Myocyte (in vitro differentiated cells): ENCODE data around the gene CDH4. TPM values are rescaled to one million over a fixed set of nuclear protein-coding genes. Genes with fewer than 3 reads are reported as not detected.
A peak's percentile ranks its signal among the peaks of the same experiment; 100 is the strongest.
"Not testable (repeated sequence)": the region's sequence is repeated elsewhere in the genome, so short reads cannot be mapped to it uniquely, and the experiment has no call there.

Source experiments
- DNase-seq: peaks from one replicate; pipeline ENCODE4 v3.0.0-alpha.2; 2012; ENCODE audit warnings: low read depth
- total RNA-seq: library from RNA; depleted of rRNA; stranded (reverse); fragments of >200 nt; gene quantifications from 2 replicates; pipeline ENCODE4 v1.2.3, GENCODE V29; 2014

The CDH4 gene
- total RNA-seq, 1 donor from 2014 or later, result 0.45 TPM

GRCh38 chr20:61964675-61965605 is 712.9 kb downstream of the CDH4 start:
- no peak for DNase-seq

DNA sequence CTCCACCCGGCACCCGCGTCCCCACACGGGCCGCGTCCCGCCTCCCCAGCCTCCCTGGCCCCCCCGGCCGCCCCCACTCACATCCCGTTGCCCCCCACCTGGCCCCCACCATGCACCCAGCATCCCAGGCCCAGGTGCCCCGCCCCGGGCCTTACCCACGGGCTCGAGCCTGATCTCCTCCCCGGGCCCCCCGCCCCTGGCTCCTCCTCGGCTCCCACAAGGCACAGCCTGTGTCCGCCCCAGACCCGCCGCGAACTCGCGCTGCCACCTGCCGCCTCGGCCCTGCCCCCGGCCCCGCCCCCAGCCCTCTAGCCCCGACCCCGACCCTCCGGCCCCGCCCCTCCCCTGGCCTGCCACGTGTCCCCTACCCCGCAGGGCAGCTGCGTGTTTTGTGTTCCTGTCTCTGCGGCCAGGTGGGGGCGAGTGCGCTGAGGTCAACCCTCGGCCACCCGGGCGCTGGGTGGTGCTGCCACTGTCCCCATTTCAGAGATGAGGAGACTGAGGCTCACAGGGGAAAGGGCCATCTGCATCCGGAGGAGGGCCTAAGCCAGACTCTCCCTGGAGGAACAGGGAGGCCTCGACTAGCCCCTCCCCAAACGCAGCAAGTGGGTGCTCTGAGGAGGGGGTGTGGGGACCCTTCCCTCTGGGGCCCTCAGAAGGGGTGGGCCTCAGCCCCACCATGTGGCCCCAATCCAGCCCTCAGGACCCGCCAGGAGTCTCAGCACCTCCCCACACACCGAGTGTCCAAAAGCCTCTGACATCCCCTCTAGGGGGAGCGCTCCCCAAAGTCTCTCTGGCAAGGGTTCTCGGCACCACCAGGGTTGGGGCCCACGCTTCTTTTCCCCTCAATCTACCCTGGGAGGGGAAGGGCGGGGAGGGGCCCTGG is 713.8 kb downstream of the CDH4 start:
- DNase-seq, result no peak

DNA sequence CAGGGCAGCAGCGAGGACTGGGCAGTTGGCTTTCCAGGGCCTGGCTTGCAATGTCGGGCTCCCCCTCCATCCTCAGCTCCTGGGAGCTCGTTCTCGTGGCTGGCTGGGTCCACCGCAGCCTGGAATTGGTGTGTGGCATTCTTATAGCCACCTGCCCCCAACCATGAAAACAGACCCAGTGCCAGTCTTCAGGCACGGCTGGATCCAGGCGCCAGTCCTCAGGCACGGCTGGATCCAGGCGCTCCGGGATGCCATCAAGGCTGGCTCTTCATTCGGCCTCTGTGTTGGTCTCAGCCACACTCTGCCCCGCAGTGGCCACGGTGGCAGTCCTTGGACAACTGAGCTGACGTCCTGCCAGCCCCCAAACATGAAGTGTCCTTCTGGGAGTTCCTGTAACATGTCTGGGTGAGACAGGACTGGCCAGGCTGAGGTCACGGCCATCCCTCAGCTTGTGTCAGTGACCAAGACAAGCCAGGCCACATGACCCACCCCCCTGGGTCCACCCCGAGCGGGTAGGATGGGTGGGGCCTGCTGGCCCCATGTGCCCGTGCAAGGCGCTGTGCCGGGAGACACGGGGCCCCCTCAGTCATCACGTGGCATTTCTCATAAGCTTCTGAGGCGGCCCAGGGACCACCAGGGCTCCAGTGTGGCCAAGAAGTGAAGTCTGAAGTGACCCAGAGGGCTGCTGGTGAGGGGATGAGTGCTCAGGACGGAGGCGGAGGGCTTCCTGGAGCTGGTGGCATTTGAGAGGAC is 714.6 kb downstream of the CDH4 start:
- DNase-seq, result no peak

- DNase-seq, result no peak
Measured at GRCh38 chr20:61967300-61967699, 715.2 kb downstream of the CDH4 start.

GRCh38 chr20:61968036-61968810 is 716.2 kb downstream of the CDH4 start:
- no peak for DNase-seq

DNA sequence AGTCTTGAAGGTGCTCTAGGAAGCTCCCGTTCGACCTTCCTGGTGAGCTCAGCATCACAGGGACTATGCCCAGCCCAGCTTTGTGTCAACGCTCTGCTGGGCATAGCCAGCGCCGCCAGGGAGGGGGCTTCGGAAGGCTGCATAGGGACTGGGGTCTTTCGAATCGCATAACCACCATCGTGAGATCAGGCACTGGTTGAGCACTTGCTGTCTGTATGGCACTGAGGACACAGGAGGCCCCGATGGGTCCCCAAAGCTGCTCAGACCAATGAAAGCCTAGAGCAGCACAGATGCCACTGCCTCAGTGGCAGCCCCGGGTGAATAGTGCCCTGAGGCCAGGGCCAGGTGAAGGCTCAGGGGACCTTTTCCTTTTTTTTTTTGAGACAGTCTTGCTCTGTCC is 716.9 kb downstream of the CDH4 start:
- DNase-seq, result no peak

- DNase-seq, result no peak
Measured at GRCh38 chr20:61969806-61970205, 717.7 kb downstream of the CDH4 start.

- no peak for DNase-seq
Measured at GRCh38 chr20:61970357-61970756, 718.3 kb downstream of the CDH4 start.

GRCh38 chr20:61971595-61971994 is 719.5 kb downstream of the CDH4 start:
- DNase-seq, result not testable (repeated sequence)

DNA sequence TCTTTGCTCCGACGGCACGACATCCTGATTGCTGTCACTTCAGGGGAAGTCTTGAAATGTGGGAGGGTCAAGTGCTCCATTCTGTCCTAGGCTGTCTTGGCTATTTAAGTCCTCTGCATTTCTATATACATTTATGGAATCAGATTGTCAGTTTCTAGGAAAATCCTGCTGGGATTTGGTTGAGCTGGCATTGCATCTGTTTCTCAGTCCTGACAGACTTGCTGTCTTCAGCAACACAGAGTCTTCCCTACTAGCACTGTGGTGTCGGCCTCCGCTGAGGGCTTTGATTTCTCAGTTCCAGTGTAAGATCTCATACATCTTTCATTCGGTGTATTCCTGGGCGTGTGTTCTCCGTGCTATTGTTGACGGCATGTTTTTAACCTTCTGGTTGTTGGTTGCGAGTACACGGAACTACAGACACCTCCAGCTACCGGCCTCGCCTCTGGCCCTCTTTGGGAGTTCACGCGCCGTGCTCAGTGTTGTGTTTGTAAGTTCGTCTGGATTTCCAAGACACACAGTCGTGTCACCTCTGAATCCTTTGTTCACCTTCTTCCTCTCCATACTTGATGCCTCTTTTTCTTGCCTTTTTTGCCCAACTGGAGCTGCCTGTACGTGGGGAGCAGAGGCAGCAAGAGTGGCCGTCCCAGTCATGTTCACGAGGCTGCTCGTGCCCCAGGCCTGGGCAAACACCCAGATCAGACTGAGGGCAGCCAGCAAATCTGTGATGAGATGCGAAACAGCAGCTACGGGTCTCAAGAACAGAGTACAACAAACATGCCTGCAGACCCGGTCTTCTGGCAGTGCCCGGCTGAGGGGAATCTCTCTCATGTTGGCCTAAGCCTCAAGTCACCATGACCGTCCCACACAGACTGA is 720.8 kb downstream of the CDH4 start:
- no peak for DNase-seq

- no peak for DNase-seq
Measured at GRCh38 chr20:61973515-61974356, 721.7 kb downstream of the CDH4 start.

DNA sequence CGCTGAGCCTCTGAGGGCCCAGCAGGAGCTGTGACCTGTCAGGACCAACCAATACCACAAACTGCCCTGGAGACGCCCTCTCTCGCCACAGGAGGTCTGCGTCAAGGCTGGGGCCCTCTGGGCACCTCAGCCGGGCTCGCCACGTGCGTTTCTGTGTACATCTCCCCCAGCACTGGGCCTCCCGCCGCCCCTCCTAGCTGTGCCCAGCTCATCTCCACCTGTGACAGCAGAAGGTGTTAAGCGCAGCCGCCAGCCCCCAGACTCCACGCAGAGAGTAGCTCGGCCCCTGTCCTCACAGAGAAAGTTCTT is 722.2 kb downstream of the CDH4 start:
- no peak for DNase-seq

DNA sequence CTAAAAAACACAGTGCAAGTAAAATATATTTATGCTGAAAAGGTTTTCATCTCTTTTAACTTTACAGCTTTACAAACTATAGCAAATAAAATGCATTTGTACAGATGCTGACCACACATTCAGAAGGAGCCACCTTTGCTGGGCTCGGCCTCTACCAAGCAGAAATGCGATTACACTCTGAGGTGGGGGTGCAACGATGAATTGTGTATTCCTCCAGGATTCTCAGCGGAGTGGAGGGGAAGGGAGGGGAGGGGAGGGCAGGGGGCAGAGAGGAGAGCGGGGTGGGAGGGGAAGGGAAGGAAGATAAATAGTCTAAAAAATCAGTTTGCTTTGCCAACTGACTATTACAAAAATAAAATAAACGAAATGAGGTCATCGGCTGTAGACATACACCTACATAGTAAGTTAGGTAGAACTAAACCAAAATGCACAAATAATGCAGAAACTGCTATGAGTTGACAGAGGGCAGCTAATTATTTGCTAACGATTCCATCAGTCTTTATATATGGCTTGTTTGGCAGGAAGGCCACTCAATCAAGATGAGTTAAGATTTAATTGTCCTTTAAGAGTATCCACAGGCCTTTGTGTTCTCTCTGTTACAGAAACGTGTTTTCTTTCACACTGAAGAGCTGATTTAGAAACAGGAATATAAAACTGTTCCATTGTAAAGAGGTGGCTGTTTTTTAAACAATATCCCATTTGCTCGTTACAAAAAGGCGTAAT is 723.5 kb downstream of the CDH4 start:
- DNase-seq, result no peak

DNA sequence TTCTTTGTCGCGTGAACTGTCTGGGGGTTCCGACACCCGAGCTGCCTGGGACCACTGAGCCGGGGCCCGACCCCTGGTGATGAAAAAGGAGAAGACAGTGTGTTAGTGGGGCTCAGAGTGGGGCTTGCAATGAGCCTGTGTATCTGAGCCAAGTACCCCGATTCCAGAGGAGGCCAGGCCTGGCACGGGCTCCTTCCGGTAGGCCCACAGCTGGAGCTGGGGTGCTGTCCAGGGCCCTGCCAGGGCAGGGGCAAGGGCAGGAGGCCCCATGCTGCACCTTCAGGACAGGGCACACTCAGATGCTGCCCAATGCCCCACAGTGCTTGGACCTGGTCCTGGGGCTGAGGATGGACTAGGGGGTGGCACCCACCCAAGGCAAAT is 724.2 kb downstream of the CDH4 start:
- DNase-seq, result no peak

DNA sequence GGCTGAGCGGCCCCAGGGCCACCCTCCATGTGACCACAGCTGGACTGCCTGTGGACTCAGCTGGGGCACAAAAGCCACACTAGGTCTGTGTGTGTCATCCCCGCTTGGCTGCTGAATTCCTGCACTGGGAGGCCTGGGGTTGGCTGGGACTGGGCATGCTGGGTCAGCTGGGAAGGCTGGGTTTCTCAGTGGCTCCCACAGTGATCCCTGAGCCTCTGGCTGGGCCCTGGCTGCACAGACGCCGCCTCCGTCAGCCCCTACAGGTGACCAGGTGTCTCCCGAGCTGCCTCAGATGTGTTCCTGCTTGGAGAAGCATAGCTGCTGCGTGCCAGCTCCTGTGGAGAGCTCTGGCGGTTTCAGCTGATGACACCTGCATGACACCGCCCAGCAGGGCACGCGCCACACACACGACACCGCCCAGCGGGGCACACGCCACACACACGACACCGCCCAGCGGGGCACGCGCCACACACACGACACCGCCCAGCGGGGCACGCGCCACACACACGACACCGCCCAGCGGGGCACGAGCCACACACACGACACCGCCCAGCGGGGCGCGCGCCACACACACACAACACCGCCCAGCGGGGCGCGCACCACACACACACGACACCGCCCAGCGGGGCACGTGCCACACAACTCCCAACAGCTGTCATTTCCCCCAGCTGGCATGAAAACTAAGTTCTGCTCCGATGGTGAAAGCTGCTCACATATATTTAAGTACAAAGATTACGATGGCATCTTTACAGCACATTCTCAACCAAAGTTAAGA is 724.8 kb downstream of the CDH4 start:
- peak; percentile 9 for DNase-seq

GRCh38 chr20:61977419-61977786 is 725.3 kb downstream of the CDH4 start:
- DNase-seq, result no peak

GRCh38 chr20:61978491-61978890 is 726.4 kb downstream of the CDH4 start:
- no peak for DNase-seq

DNA sequence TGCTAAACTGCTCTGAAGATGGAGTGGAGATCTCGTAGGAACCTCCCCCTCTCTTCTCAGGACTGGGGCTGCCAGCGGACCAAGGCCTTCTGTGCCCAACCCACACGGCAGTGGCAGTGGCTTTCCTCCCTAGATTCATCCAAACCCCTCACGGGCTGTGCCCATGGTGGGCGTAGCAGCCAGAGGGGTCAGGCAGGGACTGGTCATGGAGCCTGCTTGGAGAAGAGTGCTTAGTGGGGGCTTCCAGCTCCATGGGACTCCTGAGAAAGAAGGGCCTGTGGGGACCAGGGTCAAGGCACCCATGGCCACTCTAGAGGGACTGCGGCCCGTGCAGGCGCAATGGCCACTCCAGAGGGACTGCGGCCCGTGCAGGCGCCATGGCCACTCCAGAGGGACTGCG is 727.0 kb downstream of the CDH4 start:
- no peak for DNase-seq
